Measurements from ENCODE around the gene TOP3B.

DNA sequence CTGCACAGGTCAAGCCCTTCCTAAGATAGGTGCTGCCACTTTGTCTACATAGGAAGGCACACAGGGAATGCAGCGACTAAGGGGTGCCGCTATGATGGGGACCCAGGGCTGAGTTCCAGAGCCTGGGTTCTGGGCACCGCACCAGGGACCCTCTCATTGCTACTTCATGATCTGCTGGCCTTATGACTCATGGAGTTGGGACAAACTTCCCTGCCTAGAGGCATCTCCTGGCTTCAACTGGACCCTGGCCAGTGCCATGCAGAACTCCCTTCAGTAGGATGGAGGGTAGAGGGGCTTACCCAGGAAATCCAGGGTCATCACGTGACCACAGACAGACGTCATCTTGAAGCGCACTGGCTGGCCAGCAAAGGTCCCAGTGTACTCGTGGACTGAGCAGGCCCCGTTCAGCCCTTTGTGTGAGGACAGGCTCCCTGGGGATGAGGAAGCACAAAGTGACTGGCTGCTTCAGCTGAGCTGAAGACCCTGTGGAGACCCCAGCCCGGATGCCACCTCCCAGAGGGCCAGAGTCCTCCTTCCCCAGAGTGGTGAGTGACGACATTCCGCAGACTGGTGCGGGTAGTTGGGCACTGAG, 8.4 kb downstream of the TOP3B start:
- TF ChIP-seq, protein P1, sequence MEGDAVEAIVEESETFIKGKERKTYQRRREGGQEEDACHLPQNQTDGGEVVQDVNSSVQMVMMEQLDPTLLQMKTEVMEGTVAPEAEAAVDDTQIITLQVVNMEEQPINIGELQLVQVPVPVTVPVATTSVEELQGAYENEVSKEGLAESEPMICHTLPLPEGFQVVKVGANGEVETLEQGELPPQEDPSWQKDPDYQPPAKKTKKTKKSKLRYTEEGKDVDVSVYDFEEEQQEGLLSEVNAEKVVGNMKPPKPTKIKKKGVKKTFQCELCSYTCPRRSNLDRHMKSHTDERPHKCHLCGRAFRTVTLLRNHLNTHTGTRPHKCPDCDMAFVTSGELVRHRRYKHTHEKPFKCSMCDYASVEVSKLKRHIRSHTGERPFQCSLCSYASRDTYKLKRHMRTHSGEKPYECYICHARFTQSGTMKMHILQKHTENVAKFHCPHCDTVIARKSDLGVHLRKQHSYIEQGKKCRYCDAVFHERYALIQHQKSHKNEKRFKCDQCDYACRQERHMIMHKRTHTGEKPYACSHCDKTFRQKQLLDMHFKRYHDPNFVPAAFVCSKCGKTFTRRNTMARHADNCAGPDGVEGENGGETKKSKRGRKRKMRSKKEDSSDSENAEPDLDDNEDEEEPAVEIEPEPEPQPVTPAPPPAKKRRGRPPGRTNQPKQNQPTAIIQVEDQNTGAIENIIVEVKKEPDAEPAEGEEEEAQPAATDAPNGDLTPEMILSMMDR (IDR thresholded peaks at IDR 0.05), result no peak
- no peak for TF ChIP-seq POLR2A (IDR thresholded peaks at IDR 0.05)

Measured in right lobe of liver (tissue), 4 donors.